ENCODE measurements around the gene PAQR8.

- TF ChIP-seq, protein P1, sequence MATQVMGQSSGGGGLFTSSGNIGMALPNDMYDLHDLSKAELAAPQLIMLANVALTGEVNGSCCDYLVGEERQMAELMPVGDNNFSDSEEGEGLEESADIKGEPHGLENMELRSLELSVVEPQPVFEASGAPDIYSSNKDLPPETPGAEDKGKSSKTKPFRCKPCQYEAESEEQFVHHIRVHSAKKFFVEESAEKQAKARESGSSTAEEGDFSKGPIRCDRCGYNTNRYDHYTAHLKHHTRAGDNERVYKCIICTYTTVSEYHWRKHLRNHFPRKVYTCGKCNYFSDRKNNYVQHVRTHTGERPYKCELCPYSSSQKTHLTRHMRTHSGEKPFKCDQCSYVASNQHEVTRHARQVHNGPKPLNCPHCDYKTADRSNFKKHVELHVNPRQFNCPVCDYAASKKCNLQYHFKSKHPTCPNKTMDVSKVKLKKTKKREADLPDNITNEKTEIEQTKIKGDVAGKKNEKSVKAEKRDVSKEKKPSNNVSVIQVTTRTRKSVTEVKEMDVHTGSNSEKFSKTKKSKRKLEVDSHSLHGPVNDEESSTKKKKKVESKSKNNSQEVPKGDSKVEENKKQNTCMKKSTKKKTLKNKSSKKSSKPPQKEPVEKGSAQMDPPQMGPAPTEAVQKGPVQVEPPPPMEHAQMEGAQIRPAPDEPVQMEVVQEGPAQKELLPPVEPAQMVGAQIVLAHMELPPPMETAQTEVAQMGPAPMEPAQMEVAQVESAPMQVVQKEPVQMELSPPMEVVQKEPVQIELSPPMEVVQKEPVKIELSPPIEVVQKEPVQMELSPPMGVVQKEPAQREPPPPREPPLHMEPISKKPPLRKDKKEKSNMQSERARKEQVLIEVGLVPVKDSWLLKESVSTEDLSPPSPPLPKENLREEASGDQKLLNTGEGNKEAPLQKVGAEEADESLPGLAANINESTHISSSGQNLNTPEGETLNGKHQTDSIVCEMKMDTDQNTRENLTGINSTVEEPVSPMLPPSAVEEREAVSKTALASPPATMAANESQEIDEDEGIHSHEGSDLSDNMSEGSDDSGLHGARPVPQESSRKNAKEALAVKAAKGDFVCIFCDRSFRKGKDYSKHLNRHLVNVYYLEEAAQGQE (IDR thresholded peaks at IDR 0.05; ENCODE audit: low read depth, low read length) = no peak
- TF ChIP-seq, protein P2, sequence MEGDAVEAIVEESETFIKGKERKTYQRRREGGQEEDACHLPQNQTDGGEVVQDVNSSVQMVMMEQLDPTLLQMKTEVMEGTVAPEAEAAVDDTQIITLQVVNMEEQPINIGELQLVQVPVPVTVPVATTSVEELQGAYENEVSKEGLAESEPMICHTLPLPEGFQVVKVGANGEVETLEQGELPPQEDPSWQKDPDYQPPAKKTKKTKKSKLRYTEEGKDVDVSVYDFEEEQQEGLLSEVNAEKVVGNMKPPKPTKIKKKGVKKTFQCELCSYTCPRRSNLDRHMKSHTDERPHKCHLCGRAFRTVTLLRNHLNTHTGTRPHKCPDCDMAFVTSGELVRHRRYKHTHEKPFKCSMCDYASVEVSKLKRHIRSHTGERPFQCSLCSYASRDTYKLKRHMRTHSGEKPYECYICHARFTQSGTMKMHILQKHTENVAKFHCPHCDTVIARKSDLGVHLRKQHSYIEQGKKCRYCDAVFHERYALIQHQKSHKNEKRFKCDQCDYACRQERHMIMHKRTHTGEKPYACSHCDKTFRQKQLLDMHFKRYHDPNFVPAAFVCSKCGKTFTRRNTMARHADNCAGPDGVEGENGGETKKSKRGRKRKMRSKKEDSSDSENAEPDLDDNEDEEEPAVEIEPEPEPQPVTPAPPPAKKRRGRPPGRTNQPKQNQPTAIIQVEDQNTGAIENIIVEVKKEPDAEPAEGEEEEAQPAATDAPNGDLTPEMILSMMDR (IDR thresholded peaks at IDR 0.05) = no peak
- TF ChIP-seq, protein P3, sequence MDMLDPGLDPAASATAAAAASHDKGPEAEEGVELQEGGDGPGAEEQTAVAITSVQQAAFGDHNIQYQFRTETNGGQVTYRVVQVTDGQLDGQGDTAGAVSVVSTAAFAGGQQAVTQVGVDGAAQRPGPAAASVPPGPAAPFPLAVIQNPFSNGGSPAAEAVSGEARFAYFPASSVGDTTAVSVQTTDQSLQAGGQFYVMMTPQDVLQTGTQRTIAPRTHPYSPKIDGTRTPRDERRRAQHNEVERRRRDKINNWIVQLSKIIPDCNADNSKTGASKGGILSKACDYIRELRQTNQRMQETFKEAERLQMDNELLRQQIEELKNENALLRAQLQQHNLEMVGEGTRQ (IDR thresholded peaks at IDR 0.05; ENCODE audit: borderline replicate concordance, low read depth, low read length) = no peak
- TF ChIP-seq RFX5 (IDR thresholded peaks at IDR 0.05; ENCODE audit: low read length) (no peak), POLR2AphosphoS5 (IDR thresholded peaks at IDR 0.05; ENCODE audit: low read depth, low read length) (no peak), JUND (IDR thresholded peaks at IDR 0.05) (no peak), MAX (IDR thresholded peaks at IDR 0.05; ENCODE audit: low read depth) (no peak), SIN3A (IDR thresholded peaks at IDR 0.05; ENCODE audit: borderline replicate concordance, low read depth, low read length) (no peak), GABPA (IDR thresholded peaks at IDR 0.05; ENCODE audit: low read depth) (no peak), MEF2A (IDR thresholded peaks at IDR 0.05; ENCODE audit: borderline replicate concordance, low read depth) (no peak), MXI1 (IDR thresholded peaks at IDR 0.05; ENCODE audit: low read depth, low read length) (no peak), TAF1 (IDR thresholded peaks at IDR 0.05; ENCODE audit: borderline replicate concordance, low read depth, low read length) (no peak)
- TF ChIP-seq, protein P4, sequence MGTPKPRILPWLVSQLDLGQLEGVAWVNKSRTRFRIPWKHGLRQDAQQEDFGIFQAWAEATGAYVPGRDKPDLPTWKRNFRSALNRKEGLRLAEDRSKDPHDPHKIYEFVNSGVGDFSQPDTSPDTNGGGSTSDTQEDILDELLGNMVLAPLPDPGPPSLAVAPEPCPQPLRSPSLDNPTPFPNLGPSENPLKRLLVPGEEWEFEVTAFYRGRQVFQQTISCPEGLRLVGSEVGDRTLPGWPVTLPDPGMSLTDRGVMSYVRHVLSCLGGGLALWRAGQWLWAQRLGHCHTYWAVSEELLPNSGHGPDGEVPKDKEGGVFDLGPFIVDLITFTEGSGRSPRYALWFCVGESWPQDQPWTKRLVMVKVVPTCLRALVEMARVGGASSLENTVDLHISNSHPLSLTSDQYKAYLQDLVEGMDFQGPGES (IDR thresholded peaks at IDR 0.05; ENCODE audit: low read depth, low read length) = no peak
Measured at GRCh38 chr6:52359403-52359802, 2.5 kb upstream of the PAQR8 start.
